ENCODE measurements around the gene MEGF10.
"Not testable (repeated sequence)": the region's sequence is repeated elsewhere in the genome, so short reads cannot be mapped to it uniquely, and the experiment has no call there.

Gene MEGF10

DNA sequence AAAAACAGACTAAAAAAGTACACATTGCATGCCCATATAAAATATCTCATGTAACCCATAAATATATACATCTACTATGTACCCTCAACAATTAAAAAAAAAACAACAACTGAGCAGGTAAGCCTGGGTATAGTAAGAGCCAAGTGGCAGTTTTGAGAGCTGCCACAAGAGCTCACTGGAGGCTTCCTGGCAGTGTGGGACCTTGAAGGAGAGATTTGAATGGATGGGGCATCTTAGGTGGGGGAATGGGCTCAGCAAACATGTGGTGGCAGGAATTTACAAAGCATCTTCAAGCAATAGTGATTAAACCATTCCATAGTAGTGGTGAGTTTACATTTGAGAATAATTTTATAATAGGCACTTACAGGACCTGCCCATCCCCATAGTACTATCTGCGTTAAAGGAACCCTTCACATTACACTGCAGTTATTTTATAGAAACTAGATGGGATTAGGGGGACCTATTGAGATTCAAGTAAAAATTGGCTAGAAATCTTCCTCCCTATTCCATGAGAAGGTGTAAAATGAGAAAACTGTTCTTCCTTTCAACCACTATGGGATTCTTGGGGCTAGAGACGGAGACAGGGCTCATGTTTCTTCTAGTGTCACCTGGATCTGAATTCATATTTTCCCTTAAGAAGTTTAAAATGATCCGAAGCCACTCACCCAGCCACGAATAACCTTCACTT is 6.9 kb downstream of the MEGF10 start:
- no peak for DNase-seq (ENCODE audit: low read depth in 2 of 2)

DNA sequence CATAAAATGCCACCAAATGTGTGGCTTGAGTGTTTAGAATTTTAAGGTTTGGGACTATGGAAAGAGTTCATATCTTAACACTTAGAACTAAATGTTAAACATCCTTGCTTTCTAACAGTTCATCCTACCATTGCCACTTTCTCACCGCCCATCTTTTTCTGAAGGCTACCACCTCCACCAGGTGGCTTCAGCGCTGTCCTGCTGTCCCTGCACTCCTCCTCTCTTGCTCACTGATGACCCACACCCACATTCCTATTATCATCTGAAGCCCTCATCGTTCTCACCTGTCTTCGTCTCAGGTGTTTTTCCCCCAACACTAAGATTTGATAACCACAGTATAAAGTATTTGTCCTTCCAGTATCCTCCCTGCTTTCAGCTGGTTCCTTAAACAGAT is 7.4 kb downstream of the MEGF10 start:
- DNase-seq (ENCODE audit: low read depth in 2 of 2) = no peak

DNA sequence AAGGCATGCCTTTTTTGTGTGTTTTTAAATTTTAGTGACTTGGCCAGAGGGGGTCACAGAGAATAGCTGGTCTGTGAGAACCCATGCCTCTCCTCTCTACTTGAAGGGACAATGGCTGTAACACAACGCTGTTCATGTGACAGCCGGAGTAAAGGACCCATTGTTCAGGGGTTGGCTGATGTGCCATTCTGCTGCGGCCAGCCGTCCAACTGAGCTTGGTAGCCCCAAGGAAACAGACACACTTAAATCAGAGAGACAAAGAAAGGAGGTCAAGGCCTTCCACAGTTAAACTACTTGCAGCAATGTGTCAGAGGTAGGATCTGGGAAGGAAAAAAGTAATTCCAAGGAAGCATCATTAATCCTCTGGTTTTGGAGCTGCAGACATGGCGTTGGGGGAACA is 8.1 kb downstream of the MEGF10 start:
- no peak for DNase-seq (ENCODE audit: low read depth in 2 of 2)

DNA sequence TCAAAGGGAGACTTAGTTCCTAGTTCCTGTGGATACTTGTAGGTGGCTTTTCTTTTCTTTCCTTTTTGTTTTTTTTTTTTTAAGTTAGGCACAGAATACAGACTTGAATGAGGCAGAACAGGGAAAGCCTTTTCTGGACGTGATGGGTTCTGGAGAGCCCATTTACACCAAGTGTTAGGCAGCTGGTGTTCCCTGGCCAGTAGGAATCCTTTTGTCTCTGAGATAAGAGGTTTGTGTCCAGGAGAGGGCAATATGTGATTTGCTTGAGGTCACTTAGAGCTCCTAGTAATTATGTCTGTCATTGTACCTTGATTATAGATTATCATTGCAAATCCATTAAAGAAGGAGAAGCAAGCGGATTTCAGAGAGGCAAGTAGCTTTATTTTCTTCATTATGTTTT is 9.1 kb downstream of the MEGF10 start:
- no peak for DNase-seq (ENCODE audit: low read depth in 2 of 2)

- DNase-seq (ENCODE audit: low read depth in 2 of 2) = no peak
These were observed 11.9 kb downstream of the MEGF10 start for GRCh38 chr5:127302509-127302908.

GRCh38 chr5:127303404-127303803 is 12.8 kb downstream of the MEGF10 start:
- DNase-seq (ENCODE audit: low read depth in 2 of 2) = no peak

- DNase-seq (ENCODE audit: low read depth in 2 of 2) = no peak
These were observed 14.9 kb downstream of the MEGF10 start for GRCh38 chr5:127305493-127305892.

DNA sequence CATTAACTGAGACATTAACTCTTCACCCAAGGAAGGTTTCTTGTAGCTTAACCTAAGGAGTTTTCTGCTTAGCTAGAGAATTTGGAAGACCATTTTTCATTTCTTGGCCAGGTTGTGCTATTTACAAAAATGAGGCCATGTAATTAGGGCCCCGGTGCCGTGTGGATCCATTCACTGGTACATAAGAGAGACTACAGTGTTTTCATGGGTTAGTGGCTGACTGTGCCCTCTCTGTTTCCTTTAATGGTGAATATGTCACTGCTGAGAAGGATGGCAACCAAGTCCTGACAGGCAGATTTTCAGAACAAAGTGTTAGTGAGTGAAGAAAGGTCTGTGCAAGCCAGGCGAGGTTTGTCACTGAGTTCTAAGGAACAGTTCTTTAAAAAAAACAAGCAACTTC is 15.4 kb downstream of the MEGF10 start:
- DNase-seq (ENCODE audit: low read depth in 2 of 2) = no peak

DNA sequence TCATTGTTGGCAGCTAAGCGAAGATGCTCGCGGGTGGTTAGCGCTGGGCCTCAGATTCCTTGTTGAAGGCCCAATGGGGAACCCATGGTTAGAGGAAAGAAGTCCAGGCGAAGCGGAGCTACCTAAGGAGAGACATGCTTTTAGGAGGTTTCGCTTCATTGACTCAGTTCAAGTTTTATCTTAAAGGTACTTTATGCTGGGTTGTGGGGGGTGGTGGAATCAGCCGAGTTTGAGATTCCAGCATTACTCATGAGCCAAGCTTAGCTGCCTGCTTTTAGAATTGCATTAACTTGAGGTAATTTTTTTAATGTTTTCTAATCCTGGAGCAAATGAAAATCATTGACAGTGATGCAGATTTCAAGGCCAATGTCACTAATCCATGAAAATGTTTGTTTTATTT is 16.1 kb downstream of the MEGF10 start:
- DNase-seq (ENCODE audit: low read depth in 2 of 2) = no peak

DNA sequence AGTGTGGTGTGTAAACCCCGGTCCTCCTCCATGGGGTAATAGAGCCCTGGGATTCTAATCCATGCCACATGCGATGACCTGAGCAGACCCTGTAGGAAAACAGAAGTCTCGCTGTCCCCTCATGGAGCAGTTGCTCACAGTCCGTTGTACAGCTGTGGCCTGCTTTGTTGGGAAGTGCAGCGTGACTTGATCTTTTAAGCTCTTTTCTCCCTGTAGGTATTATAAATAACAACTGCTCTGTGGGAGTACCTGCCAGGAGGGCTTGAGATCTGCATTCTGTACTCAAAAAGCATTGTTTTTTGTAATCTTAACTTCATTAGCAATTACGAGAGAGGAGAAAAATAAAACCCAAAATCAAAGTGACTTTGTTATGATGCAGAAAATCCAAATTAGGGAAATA is 17.3 kb downstream of the MEGF10 start:
- no peak for DNase-seq (ENCODE audit: low read depth in 2 of 2)

- DNase-seq (ENCODE audit: low read depth in 2 of 2) = not testable (repeated sequence)
These were observed 17.7 kb downstream of the MEGF10 start for GRCh38 chr5:127308325-127308724.

DNA sequence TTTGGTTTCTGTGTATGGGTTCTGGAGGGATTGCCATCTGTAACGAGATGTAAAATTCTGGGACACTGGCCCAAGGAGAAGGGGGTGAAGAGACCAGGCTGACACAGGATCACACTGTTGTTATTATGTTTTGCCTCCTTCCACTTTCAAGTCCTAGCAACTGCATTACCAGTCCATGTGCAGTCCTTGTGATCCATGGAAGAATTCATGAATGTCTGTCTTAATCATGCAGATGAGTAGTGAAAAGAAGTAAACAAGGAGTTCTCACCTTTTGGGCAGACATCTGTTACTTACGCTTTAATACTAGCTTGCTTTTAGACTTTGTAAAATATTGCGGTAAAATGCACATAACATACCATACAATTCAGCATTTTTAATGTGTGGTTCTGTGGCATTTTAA is 18.3 kb downstream of the MEGF10 start:
- DNase-seq (ENCODE audit: low read depth in 2 of 2) = no peak

DNA sequence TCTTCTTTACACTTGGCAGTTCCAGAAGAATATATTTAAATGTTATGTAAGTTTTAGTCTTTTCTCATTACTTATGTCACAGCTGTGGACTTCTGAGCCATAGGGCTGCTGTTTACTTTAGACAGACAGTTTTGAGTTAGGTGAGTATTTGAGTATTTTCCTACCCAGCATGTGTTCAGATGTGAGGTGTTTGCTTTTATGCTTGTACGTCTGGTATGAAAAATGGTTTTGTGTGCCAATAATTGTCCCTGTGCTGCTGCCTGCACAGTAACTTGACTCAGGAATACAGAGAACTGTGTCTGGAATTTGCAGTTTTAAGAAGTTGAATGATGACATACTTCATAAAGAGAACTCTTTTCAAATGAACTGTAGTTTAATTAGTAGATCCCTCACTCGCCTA is 20.8 kb downstream of the MEGF10 start:
- DNase-seq (ENCODE audit: low read depth in 2 of 2) = no peak

DNA sequence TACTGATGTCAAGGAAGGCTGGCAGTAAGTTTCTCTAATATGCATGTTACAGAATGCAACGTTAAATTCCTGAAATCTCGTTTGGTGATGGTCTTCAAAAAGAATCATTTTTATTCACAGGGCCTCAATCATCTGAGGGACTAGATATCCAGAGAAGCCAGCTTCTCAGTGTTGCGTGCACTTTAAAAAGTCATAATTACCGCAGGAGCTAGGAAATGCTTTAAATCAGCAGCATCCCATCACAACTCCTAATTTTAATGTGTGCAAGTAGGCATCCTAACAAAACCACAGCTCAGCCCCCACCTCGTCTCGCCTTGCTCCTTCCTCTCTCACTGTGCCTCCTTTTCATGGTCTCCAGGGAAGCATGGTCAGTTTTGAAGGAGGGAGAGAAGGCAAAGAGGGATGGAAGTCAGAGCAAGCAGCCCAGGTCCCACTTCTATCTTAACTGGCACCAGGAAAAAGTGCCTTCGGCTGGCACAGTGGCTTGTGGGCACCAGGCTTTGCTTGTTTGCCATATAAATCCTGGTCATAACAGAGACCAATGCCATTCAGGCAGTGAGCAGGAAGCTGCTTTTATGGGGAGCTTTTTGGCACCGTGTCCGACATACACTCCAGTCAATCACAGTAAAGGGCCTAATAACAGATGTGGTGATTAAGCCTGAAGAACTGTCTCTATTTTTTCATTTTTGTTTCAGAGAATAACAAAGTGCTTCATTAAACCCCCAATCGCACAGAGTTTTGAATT is 21.4 kb downstream of the MEGF10 start:
- DNase-seq (ENCODE audit: low read depth in 2 of 2) = no peak

- no peak for DNase-seq (ENCODE audit: low read depth in 2 of 2)
These were observed 22.8 kb downstream of the MEGF10 start for GRCh38 chr5:127313379-127313778.

DNA sequence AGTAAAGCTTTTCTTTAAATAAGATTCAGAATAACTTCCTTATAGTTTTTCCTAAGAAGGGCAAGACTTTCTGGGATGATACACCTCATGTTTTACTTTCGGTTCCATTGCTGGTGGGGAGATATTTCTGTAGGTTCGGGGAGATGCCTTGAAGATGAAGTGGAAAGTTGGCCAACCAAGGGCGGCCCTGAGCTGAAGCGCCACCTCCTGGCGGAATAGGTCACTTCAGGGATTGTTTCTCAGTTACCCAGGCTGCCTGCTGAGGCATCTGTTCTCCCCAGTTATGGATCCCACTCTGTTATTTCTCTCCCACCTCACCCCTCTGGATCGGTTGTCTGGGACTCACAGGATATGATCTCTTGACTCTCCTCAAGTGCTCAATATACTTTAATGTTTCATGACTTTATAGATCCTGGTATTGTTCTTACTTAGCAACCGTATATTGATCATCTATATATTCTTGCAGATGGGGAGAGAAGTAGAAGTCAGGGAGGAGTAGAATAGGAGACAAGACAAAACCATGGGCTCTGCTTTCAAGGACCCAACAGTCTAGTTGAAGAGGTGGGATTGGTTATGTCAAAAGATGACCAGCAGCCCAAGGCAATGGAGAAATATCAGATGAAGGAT is 23.4 kb downstream of the MEGF10 start:
- no peak for DNase-seq (ENCODE audit: low read depth in 2 of 2)

DNA sequence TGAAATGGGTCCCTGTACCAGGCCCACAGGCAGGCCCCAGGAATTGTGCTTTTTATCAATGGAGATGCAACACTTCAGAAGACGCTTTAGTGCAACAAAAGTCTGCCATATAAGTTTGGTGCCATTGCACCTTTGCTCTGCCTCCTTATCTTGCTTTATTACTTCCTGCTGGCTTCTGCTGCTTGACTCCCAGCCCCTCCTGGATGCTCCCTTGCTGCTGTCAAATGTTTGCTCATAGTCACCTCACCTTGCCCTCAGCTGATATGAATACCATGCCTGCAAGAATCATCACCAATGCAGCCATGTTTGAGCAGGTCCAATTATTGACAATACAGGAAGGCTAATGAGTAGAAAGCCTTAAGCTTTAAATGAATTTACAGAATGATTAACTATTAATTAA is 25.4 kb downstream of the MEGF10 start:
- DNase-seq (ENCODE audit: low read depth in 2 of 2) = no peak

DNA sequence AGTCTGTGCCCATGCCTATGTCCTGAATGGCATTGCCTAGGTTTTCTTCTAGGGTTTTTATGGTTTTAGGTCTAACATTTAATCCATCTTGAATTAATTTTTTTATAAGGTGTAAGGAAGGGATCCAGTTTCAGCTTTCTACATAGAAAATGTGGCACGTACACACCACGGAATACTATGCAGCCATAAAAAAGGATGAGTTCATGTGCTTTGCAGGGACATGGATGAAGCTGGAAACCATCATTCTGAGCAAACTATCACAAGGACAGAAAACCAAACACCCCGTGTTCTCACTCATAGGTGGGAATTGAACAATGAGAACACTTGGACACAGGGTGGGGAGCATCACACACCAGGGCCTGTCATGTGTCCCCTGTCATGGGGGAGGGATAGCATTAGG is 26.8 kb downstream of the MEGF10 start:
- not testable (repeated sequence) for DNase-seq (ENCODE audit: low read depth in 2 of 2)

DNA sequence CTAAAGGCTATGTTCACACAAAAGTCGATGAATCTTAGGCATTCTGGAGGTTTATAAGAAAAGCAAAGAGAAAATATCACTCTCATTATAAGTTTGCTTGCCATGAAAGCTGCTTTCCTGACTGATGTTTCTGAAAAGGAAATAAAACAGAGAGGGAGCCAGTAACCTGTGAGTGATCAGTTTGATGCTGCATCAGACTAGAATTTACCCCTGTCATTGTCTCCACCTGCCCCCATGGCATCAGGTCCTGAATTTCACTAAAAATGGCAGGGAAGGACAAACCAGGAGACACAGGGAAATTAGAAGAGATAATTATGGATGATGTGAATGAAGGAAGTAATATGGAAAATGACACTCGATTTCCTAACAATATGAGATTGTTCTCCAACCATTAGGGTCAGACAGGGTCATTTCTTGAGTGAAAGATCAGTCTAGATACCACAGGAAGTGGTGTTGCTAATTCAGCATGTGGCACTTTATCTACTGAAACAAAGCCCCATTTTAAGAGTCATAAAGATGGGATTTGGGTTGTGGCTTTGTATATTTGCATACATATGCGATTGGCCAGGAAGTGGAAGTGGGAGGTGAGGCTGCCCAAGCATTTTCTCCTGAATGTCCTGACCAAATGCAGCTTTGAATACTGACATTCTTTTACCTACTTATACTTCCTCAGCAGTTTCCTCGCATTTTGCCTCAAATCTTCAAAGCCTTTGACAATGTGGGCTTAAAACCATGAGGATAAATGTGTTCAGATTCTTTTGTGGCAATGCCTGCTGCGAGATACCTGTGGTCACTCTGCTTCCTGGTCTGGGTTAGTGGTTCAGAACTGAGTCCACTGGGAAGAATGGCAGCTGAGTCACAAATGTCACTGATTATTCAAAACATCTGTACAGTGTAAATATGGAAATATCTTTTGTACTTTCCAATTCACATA is 29.7 kb downstream of the MEGF10 start:
- DNase-seq (ENCODE audit: low read depth in 2 of 2) = no peak

DNA sequence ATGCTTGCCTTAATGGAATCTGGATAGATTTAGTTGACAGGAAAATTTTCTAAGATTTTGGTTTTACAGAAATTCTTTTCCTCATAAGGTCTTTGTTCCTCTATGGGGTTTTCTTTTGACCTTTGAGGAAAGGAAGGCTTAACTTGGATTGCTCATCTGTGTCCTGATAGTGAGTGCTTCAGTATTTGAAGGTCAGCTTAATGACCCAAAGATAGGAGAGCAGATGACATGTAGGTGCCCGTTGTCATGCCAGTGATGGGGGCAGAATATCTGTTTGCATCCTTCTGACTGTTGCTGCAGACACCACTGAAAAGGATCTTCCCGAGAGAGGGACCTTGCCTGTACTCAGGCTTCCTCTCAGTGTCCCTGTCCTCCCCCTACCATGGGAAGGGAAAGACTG is 30.9 kb downstream of the MEGF10 start:
- DNase-seq (ENCODE audit: low read depth in 2 of 2) = no peak

DNA sequence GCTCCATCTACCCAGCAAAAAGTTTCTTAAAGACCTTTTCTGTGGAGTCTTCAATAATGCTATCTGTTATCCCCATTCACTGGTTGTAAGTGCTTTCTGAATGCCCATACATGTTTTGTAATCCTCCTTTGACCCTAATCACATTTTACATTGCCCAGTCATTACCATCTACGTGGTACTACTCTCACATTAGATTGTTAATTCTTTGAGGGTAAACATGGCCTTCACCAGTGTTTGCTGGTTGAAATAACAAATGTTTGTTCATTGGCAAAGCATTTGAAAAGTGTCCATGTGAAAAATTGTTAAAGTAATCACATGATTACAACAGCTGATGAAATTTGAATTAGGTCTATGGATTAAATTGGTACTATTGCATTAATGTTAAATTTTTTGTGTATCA is 31.8 kb downstream of the MEGF10 start:
- DNase-seq (ENCODE audit: low read depth in 2 of 2) = no peak

- DNase-seq (ENCODE audit: low read depth in 2 of 2) = no peak
These were observed 34.2 kb downstream of the MEGF10 start for GRCh38 chr5:127324756-127325155.

Data from fibroblast of skin of left biceps (primary cell).